Measurements from ENCODE around the gene DYNC2I2. TPM values are rescaled to one million over a fixed set of nuclear protein-coding genes. Genes with fewer than 3 reads are reported as not detected.

DYNC2I2 gene
- 94.8 to 144 TPM (median 126 TPM) in 5 replicates for total RNA-seq (2022; extraction: Qiagen RNA extraction; ENCODE audit: low read depth)

GRCh38 chr9:128656416-128657343, at the start of gene DYNC2I2:
TSS of gene DYNC2I2 (minus strand) at chr9:128656847. CDS start at chr9:128656726, 121 bp downstream.

GRCh38 chr9:128702445-128702948, 45.9 kb upstream of the DYNC2I2 start, which contains the start of gene PKN3:
TSS of gene PKN3 (plus strand) at chr9:128702503. CDS start at chr9:128702916, 413 bp downstream.

GRCh38 chr9:128688501-128689292, 32.0 kb upstream of the DYNC2I2 start, which contains the start of gene SET:
TSS of gene SET (plus strand) at chr9:128689222. CDS start at chr9:128689583, 361 bp downstream.

Other genes starting within 250 kb of the DYNC2I2 start
- 32.9 to 41.7 TPM (median 36.1 TPM) in 5 replicates for gene CERCAM, start 236.0 kb downstream of the DYNC2I2 start, total RNA-seq (2022; extraction: Qiagen RNA extraction; ENCODE audit: low read depth)
- gene ODF2, start 200.8 kb downstream of the DYNC2I2 start, total RNA-seq (2022; extraction: Qiagen RNA extraction; ENCODE audit: low read depth), result 28.0 to 34.2 TPM (median 30.7 TPM) in 5 replicates
- gene GLE1, start 152.1 kb downstream of the DYNC2I2 start, total RNA-seq (2022; extraction: Qiagen RNA extraction; ENCODE audit: low read depth), result 27.7 to 36.5 TPM (median 33.9 TPM) in 5 replicates
- 130 to 158 TPM (median 152 TPM) in 5 replicates for gene SPTAN1, start 104.3 kb downstream of the DYNC2I2 start, total RNA-seq (2022; extraction: Qiagen RNA extraction; ENCODE audit: low read depth)
- 434 to 477 TPM (median 439 TPM) in 5 replicates for gene SET, start 32.4 kb upstream of the DYNC2I2 start, total RNA-seq (2022; extraction: Qiagen RNA extraction; ENCODE audit: low read depth)
- 13.6 to 18.9 TPM (median 15.3 TPM) in 5 replicates for gene PKN3, start 45.7 kb upstream of the DYNC2I2 start, total RNA-seq (2022; extraction: Qiagen RNA extraction; ENCODE audit: low read depth)
- gene ZDHHC12, start 67.3 kb upstream of the DYNC2I2 start, total RNA-seq (2022; extraction: Qiagen RNA extraction; ENCODE audit: low read depth), result 66.4 to 91.1 TPM (median 77.5 TPM) in 5 replicates
- gene ZER1, start 115.1 kb upstream of the DYNC2I2 start, total RNA-seq (2022; extraction: Qiagen RNA extraction; ENCODE audit: low read depth), result 13.2 to 17.7 TPM (median 15.3 TPM) in 5 replicates
- 19.1 to 22.6 TPM (median 21.2 TPM) in 5 replicates for gene TBC1D13, start 130.4 kb upstream of the DYNC2I2 start, total RNA-seq (2022; extraction: Qiagen RNA extraction; ENCODE audit: low read depth)
- 13.9 to 28.9 TPM (median 26.9 TPM) in 5 replicates for gene ENDOG, start 161.7 kb upstream of the DYNC2I2 start, total RNA-seq (2022; extraction: Qiagen RNA extraction; ENCODE audit: low read depth)
- 18.9 to 46.7 TPM (median 43.2 TPM) in 5 replicates for gene SPOUT1, start 172.9 kb upstream of the DYNC2I2 start, total RNA-seq (2022; extraction: Qiagen RNA extraction; ENCODE audit: low read depth)
- 7.5 to 10.3 TPM (median 8.9 TPM) in 5 replicates for gene KYAT1, start 225.1 kb upstream of the DYNC2I2 start, total RNA-seq (2022; extraction: Qiagen RNA extraction; ENCODE audit: low read depth)
- gene LRRC8A, start 225.3 kb upstream of the DYNC2I2 start, total RNA-seq (2022; extraction: Qiagen RNA extraction; ENCODE audit: low read depth), result 39.2 to 44.4 TPM (median 44.0 TPM) in 5 replicates

All from A549 treated with DMSO at 1 μM for 4 hours (cell line).